ENCODE results near the gene MPPE1.

Gene MPPE1

GRCh38 chr18:11943551-11943950, 35.4 kb upstream of the MPPE1 start:
- no peaks in the 10 kb centered on the region for H3K9me2 ChIP-seq (ENCODE audit: low read depth, low read length)
- H3K27me3 ChIP-seq (ENCODE audit: insufficient read depth, low read length), result peaks cover 4% of the 10 kb centered on the region; the same call in 1 of the 2 replicates
- no peak overlapping the region for H3K4me3 ChIP-seq (ENCODE audit: low read depth, low read length, poor library complexity, severe bottlenecking)
- H3K9me3 ChIP-seq (ENCODE audit: low read length), result no peaks in the 10 kb centered on the region
- no peaks in the 10 kb centered on the region for H3K79me2 ChIP-seq (ENCODE audit: insufficient read depth, low read length)
- no peaks in the 10 kb centered on the region for H4K20me1 ChIP-seq (ENCODE audit: insufficient read depth, low read length)
- TF ChIP-seq EZH2 (IDR thresholded peaks at IDR 0.05; ENCODE audit: borderline replicate concordance, low read length) (no peak), CTCF (IDR thresholded peaks at IDR 0.05; ENCODE audit: low read length) (no peak)
- H3K4me2 ChIP-seq (ENCODE audit: low read length), result no peak overlapping the region
- H3K9ac ChIP-seq (ENCODE audit: low read length), result no peak overlapping the region
- no peaks in the 10 kb centered on the region for H3F3A ChIP-seq (ENCODE audit: insufficient read depth, low read length)
- H3K36me3 ChIP-seq (ENCODE audit: insufficient read depth, low read length), result no peaks in the 10 kb centered on the region
- H3K27ac ChIP-seq (ENCODE audit: low read depth, low read length, poor library complexity, severe bottlenecking), result no peak overlapping the region
- no peak overlapping the region for H2AFZ ChIP-seq (ENCODE audit: low read length)
- peaks cover 11% of the 10 kb centered on the region for H3K4me1 ChIP-seq (ENCODE audit: insufficient read depth, low read length, severe bottlenecking)

GRCh38 chr18:11940956-11941355, 32.8 kb upstream of the MPPE1 start:
- Histone ChIP-seq H3K27me3 (ENCODE audit: insufficient read depth, low read length) (peaks cover 4% of the 10 kb centered on the region; the same call in 1 of the 2 replicates), H3K4me2 (ENCODE audit: low read length) (no peak overlapping the region), H2AFZ (ENCODE audit: low read length) (no peak overlapping the region), H3K79me2 (ENCODE audit: insufficient read depth, low read length) (no peaks in the 10 kb centered on the region), H3K9me2 (ENCODE audit: low read depth, low read length) (no peaks in the 10 kb centered on the region), H3K9ac (ENCODE audit: low read length) (no peak overlapping the region), H3K4me1 (ENCODE audit: insufficient read depth, low read length, severe bottlenecking) (no peaks in the 10 kb centered on the region), H3K4me3 (ENCODE audit: low read depth, low read length, poor library complexity, severe bottlenecking) (no peak overlapping the region), H3K27ac (ENCODE audit: low read depth, low read length, poor library complexity, severe bottlenecking) (no peak overlapping the region), H3K36me3 (ENCODE audit: insufficient read depth, low read length) (no peaks in the 10 kb centered on the region), H4K20me1 (ENCODE audit: insufficient read depth, low read length) (no peaks in the 10 kb centered on the region), H3F3A (ENCODE audit: insufficient read depth, low read length) (no peaks in the 10 kb centered on the region), H3K9me3 (ENCODE audit: low read length) (no peaks in the 10 kb centered on the region)
- TF ChIP-seq EZH2 (IDR thresholded peaks at IDR 0.05; ENCODE audit: borderline replicate concordance, low read length), result no peak
- no peak for TF ChIP-seq CTCF (IDR thresholded peaks at IDR 0.05; ENCODE audit: low read length)

- Histone ChIP-seq H4K20me1 (ENCODE audit: insufficient read depth, low read length) (no peaks in the 10 kb centered on the region), H3F3A (ENCODE audit: insufficient read depth, low read length) (no peaks in the 10 kb centered on the region), H2AFZ (ENCODE audit: low read length) (no peak overlapping the region), H3K36me3 (ENCODE audit: insufficient read depth, low read length) (no peaks in the 10 kb centered on the region), H3K4me2 (ENCODE audit: low read length) (no peak overlapping the region), H3K9me3 (ENCODE audit: low read length) (no peaks in the 10 kb centered on the region), H3K9me2 (ENCODE audit: low read depth, low read length) (no peaks in the 10 kb centered on the region), H3K27ac (ENCODE audit: low read depth, low read length, poor library complexity, severe bottlenecking) (no peak overlapping the region), H3K79me2 (ENCODE audit: insufficient read depth, low read length) (no peaks in the 10 kb centered on the region), H3K27me3 (ENCODE audit: insufficient read depth, low read length) (no peaks in the 10 kb centered on the region), H3K4me1 (ENCODE audit: insufficient read depth, low read length, severe bottlenecking) (no peaks in the 10 kb centered on the region), H3K4me3 (ENCODE audit: low read depth, low read length, poor library complexity, severe bottlenecking) (no peak overlapping the region), H3K9ac (ENCODE audit: low read length) (no peak overlapping the region)
- TF ChIP-seq CTCF (IDR thresholded peaks at IDR 0.05; ENCODE audit: low read length) (peak; percentile 93), EZH2 (IDR thresholded peaks at IDR 0.05; ENCODE audit: borderline replicate concordance, low read length) (no peak)
Measured at GRCh38 chr18:11937874-11938478, 29.9 kb upstream of the MPPE1 start.

Data from OCI-LY1 (cell line).